Ovary (tissue), 3 donors: ENCODE results near the gene IQSEC1.

Source experiments
- CTCF ChIP-seq, 3 donors: fragments of 450-650 bp in 2 of 3; fragments of 200-600 bp in 1 of 3; IDR thresholded peaks; one replicate each; pipeline versions ENCODE4 v1.5.1 to v1.8.0; 2016 to 2022; ENCODE audit warnings: antibody characterized with exemption in 3 of 3, mild to moderate bottlenecking in 1 of 3
- EP300 ChIP-seq: sonication (generic); formaldehyde crosslinking; IDR thresholded peaks from one replicate; pipeline ENCODE4 v1.6.1; 2017; ENCODE audit warnings: antibody characterized with exemption
- POLR2A ChIP-seq: fragments of 450-650 bp; IDR thresholded peaks from one replicate; pipeline ENCODE4 v1.6.1; 2017; ENCODE audit warnings: antibody characterized with exemption, mild to moderate bottlenecking, moderate library complexity
- donor health status: DM: no; HTN: no; CAD: no.

- no peak for TF ChIP-seq EP300
- no peak for TF ChIP-seq POLR2A
- no peak for TF ChIP-seq CTCF (IDR thresholded peaks at IDR 0.05)
Measured at GRCh38 chr3:13083254-13083653, 10.0 kb upstream of the IQSEC1 start.
